CD4-positive, alpha-beta T cell treated with Interleukin-15 for 4 hours (primary cell): ENCODE results near the gene MVB12A.
A peak's percentile ranks its signal among the peaks of the same experiment; 100 is the strongest.

Source experiments
- DNase-seq: peaks from one replicate; pipeline ENCODE4 v3.0.0-alpha.2; 2020; ENCODE audit warnings: low spot score

Gene MVB12A

DNA sequence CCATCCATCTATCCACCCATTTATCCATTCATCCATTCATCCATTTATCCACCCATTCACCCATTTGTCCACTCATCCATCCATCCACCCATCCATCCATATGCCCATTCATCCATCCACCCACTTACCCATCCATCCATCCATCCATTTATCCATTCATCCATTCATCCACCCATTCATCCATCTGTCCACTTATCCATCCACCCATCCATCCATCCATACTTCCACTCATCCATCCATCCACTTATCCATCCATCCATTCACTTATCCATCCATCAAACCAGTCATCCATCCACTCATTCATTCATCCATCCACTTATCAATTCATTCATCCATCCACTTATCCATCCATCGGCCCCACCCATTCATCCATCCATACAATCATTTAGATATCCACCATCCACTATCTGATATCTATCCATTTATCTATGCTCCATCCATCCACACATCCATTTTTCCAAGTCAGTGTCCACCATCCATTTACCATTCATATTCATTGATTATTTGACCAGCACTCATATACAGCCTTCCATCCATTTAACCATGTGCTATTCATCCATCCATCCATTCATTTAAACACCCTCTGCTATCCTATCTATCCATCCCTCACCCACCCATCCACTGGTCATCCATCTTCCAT is 25.8 kb downstream of the MVB12A start:
- no peak for DNase-seq

DNA sequence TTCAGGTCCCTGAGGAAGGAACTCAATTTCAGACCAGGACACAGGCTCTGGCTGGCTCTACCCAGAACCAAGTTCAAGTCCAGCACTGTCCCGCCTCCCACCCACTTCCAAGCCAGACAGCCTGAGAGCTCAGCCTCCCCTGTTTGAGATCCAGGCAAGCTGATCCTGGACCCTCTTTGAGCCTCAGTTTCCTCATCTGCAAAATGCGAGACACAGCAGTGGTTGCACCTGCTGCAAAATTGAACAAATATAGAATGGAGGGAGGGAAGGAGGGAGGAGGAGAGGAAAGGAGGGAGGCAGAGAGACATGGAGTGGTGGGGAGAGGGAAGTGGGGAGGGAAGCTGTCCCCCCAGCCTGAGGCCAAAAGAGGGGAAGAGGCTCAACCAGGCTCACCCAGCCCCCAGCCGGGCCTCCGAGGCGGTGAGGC is 27.9 kb downstream of the MVB12A start:
- no peak for DNase-seq

DNA sequence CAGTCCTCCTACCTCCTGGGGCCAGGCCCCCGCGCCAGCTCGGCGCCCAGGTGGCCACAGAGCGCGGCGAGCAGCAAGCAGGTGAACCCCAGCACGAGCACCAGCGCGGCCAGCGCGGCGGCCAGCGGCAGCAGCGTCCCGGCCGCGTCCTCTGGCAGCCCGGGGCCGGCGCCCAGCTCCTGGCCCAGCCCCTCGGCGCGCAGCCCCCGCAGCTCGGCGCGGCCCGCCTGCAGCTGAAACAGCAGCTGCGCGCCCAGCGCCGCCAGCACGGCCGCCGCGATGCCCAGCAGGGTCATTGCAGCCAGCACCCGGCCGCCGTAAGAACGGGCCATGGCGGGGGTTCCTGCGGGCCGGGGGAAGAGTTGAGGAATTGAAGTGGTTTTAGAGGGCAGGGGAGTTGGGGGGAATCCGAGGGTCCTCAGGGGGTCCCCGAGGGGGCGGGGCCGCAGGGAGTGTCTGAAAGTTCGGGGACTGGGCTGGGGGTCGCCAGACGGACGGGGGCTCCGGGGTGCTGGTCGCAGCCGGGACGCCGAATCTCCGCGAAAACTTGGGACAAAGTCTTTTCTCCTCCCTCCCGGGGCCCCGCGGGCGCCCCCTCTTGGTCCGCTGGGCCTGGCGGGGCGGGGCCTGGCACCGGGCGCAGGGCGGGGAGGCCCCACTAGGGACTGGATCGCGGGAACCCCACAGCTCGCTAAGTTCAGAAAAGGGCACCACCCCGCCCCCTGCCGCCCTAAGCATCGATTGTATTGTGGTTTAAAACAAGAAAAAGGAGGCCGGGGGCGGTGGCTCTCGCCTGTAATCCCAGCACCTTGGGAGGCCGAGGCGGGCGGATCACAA is 28.5 kb downstream of the MVB12A start, which contains the start of gene TMEM221:
TSS of gene TMEM221 (minus strand) at position 538 of the 837 bp plus-strand sequence. CDS start at position 332, 206 bp downstream.
- DNase-seq: peak; percentile 50

DNA sequence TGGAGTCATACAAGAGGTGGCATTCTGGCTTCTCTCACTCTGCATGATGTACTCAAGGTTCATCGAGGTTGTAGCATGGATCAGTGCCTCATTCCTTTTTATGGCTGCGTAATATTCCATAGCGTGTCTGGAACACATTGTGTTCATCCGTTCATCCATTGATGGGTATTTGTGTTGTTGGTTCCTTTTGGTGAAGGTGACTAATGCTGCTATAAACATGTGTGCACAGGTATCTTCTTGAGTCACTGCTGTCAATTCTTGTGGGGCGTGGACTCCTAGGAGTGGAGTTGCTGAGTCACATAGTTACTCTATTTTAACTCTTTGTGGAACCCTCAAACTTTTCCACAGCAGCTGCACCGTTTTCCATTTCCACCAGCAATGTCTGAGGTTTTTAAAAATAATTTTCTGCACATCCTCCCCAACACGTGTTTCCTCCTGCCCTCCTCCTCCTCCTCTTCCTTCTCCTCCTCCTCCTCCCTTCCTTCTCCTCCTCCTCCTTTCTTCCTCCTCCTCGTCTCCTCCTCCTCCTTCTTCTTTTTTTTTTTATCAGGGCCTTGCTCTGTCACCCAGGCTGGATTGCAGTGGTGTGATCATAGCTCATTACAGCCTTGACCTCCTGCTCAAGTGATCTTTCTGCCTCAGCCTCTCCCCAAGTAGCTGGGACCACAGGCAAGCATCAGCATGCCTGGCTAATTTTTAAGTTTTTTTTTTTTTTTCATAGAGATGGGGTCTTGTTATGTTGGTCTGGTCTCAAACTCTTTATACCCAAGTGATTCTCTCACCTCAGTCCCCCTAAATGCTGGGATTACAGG is 30.6 kb downstream of the MVB12A start:
- peak; percentile 47 for DNase-seq

DNA sequence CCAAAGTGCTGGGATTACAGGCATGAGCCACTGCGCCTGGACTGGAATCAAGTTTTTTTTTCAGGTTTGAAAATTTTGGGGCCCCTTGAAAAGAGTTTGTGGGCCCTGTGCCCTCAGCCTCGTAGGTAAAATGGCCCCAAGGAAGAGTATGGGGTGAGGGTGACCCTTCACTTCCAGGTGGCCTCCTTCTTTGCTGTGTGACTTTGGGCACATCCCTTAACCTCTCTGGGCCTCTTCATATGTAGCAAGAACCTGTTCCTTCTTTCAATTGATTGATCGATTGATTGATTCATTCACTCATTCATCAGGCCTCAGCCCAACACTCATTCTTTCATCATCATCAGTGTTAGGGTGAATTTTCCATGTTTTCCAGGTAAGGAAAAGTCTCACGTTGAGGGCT is 32.0 kb downstream of the MVB12A start:
- no peak for DNase-seq

DNA sequence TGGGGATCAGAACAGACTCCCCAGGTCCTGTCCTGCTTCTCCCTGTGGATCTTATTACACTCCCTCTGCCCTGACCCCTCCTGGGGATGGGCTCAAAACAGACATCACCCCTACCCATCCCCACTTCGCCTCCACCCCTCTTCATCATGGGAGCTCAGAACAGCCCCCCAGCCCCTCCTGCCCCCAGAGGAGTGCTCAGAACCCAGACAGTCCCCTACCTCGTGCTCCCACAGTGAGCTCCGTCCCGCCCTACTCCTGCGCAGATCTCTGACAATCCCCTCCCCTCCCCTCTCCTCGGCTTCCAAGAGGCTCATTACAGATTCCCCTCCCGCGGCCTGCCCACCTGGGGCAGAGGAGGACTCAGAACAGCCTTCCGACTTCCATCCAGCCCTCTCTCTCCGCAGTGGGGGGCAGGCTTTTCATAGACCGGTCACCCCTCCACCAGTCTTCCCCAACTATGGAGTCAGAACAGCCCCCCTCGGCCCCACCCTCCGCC is 34.8 kb downstream of the MVB12A start:
- no peak for DNase-seq

DNA sequence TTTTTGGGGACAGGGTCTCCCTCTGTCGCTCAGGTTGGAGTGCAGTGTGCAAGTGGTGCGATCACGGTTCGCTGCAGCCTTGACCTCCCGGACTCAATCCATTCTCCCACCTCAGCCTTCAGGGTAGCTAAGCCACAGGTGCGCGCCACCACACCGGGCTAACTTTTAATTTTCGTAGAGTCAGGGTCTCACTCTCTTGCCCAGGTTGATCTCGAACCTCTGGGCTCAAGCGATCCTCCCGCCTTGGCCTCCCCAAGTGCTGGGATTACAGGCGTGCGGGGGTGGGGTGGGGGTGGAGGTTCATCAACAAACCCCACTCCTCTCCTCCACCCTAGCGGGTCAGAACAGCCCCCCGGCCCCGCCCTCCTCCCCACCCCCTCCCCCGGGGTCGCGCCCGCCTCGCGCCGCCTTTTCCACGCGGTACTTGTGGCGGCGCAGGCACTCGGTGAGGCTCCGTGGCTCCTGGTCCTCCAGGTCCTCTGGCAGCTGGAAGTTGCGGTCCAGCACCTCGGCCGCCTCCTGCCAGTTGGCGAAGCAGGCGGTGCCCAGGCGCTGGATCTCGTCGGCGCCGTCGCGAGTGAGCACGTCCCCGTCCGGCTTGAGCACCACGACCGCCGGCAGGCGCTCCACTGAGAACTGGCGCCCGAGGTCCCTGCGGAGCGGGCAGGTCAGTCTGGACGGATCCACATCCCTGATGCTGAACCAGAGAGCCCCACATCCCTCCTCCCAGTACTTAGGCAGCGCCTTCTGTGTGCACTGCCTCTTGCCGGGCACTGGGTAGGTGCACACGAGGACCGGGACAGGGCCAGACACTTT is 35.7 kb downstream of the MVB12A start:
- DNase-seq: no peak

DNA sequence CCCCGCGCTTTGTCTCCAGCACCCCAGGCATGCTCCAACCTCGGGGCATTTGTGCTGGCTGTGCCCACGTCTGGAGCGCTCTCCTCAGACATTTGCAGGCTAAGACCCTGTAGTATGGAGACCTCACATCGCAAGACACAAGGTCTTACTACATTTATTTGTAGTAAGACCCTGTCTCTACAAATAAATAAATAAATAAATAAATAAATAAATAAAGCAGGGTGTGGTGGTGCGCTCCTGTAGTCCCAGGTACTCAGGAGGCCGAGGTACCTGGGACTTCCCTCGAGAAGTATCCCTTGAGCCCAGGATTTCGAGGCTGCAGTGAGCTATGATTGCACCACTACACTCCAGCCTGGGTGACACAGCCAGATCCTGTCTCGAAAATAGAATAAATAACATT is 36.3 kb downstream of the MVB12A start:
- DNase-seq: no peak

DNA sequence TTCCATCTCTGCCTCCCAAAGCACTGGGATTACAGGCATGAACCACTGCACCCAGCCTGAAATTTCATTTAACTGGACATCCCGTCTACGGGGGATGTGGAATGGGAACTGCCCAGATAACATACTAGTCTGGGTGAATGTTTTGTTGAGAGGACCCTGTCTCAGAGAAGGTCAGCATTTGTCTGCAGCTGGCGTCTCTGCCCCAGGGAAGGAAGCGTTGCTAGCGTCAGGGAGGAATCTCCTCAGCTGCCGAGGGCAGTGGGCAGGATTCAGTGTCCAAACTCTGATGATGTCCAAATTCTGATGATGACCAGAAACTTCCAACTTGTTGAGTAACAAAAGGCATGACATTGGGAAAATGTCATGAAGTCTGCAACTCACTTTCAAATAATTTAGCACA is 37.8 kb downstream of the MVB12A start:
- DNase-seq: no peak

DNA sequence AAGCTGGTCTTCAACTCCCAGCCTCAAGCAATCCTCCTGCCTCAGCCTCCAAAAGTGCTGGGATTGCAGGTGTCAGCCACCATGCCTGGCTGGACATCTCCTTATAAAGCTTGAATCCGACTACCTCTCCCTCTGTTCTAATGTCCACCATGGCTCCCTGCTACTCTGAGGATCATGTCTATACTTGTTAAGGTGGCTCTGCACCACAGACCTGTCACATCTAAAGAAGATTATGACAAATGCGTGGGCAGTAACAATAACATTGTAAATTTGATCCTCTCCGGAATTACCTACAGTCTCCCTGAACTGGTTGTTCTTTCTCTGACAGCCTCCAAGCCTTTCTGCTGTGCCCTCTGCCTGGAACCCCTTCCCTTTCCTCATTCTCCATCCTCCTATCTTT is 39.1 kb downstream of the MVB12A start:
- no peak for DNase-seq

DNA sequence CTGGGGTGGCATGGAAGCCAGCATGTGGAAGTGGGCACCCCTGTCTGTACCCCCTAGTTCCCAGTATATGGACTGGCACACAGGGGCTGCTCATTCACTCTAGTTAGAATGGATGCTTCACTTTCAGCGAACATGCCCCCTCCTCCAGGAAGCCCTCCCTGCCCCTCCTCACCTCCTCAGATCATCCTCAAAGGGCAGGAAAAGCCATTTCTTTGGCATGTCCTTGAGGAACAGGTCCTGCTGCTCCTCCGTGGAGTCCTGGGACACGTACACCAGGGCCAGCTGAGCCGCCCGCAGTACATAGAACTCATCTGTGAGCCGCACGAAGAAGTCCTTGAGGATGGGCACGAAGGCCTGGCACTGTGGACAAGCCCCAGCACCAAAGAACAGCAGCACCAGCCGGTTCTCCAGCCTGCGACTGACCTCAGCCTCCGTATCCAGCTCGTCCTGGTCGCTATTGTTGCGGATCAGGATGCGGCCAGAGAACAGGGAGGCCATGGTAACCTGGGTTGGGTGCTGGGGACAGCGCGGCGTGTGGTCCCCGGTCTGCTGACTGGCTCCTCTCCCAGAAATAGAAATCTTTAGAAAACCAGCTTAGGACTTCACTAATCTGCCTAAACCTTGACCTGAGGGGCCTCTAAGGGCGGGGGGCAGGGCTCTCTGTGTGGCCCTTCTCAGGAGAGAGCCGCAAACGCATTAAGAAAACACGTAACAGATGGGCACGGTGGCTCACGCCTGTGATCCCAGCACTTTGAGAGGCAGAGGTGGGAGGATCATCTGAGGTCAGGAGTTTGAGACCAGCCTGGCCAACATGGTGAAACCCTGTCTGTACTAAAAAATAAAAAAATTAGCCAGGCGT is 40.8 kb downstream of the MVB12A start, which contains the start of gene NXNL1:
TSS of gene NXNL1 (minus strand) at position 555 of the 859 bp plus-strand sequence. CDS start at position 498, 57 bp downstream.
- DNase-seq: no peak

DNA sequence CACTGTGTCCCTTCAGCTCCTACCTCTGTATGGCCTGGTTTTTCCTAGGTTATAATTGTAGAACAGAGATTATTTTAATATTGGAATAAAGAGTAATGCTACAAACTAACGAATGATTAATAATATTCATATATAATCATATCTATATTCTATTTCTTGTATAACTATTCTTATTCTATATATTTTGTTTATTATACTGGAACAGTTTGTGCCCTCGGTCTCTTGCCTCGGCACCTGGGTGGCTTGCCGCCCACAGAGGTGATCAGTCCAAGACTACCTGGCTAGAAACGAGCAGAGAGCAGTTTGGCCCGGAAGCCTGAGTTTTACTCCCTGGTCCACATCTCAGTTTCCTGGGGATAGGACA is 46.6 kb downstream of the MVB12A start:
- DNase-seq: no peak

DNA sequence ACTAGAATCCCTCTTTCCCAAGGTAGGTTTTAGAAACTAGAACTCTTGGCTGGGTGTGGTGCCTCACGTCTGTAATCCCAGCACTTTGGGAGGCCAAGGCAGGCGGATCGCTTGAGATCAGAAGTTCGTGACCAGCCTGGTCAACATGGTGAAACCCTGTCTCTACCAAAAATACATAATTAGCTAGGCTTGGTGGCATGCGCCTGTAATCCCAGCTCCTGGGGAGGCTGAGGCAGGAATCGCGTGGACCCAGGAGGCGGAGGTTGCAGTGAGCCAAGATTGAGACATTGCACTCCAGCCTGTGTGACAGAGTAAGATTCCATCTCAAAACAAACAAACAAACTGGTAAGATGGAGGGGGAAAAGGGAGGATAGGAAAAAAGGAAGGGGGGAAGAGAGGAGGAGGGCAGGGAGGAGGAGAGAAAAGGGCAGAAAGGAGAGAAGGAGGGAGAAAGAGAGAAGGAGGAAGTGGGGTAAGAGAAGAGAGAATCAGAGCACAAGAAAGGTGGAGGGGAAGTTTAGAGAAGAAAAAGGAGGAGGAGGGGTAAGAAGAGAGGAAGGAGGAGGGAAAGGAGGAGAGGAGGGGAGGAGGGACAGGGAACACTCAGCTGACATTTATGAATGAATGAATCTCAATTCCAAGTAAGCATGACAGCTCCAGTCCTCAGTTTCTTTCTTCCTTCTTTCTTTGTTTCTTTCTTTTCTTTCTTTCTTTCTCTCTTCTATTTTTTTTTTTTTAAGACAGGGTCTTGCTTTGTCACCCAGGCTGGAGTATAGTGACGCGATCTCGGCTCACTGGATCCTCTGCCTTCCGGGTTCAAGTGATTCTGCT is 47.8 kb downstream of the MVB12A start:
- no peak for DNase-seq

DNA sequence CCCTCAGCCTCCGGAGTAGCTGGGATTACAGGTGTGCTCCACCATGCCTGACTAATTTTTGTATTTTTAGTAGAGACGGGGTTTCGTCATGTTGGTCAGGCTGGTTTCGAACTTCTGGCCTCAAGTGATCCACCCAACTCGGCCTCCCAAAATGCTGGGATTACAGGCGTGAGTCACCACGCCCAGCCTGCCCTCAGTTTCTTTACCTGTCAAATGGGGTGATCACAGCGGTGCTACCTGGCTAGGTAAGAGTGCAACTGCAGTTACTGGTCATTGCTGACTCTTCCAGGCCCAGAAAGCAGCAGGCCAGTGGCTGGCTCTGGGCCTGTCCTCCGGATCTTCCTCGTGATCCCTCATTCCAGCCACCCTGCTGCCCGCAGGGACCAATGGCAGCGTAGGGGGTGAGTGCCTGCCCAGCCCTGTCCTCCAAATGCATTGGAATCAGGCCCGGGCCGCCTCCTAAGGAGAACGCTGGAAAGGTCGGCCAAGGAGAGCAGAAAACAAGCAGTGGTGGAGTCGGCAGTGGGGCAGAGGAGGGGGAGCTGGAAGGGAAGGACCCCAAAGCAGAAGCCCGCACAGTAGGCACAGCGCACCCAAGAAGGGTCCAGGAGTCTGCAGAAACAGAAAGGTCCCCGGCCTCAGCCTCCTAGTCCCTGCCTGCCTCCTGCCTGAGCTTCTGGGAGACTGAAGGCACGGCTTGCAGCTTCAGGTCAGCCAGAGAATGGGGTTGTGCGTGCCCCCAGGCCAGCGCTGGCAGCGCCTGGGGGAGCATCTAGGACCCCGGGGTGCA is 48.6 kb downstream of the MVB12A start:
- DNase-seq: no peak

DNA sequence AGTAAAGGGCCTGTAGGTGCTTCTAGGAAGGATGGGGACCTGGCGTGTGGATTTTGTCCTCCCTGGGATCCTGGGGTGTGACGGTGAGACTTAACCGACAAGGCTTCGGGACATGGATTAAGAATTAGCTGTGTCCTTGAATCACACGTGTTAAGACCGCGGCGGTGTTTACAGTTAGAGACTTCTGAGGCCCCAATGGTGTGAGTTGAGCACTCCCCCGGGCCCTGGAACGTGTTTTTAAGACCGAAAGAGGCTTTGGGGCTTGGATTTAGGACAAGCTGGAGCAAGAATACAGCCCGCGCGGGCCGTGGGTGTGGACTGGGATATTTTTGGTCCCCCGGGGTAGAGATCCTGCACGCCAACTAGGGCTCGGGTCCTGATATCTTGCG is 49.2 kb downstream of the MVB12A start:
- DNase-seq: no peak

DNA sequence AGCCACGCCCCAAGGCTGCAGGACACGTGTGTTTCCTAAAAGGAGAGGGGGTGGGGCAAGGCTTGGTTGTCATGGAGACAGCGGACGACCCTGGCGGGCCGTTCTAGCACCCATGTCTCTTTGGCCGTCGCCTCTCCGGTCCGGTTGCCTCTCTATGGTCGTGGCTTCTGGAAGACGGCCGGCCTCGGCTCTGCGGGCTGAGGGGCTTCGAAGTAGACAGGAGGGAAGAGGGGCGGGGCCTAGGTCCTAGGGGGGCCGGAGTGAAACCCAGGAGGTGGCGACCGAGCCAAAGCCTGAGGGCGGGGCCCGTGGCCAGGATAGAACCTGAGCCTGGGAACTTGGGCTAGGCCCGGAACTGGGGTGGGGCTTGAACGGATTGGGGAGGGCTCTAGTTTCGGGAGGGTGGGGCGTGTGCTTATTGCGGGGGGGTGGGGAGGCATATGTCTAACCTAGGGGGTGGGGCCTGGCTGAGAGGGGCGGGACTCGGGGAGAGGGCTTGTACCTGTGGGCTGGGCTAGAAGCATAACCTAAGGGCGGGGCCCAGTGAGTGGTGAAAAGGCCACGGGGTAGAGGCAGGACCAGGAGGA is 49.7 kb downstream of the MVB12A start:
- DNase-seq: peak; percentile 95

DNA sequence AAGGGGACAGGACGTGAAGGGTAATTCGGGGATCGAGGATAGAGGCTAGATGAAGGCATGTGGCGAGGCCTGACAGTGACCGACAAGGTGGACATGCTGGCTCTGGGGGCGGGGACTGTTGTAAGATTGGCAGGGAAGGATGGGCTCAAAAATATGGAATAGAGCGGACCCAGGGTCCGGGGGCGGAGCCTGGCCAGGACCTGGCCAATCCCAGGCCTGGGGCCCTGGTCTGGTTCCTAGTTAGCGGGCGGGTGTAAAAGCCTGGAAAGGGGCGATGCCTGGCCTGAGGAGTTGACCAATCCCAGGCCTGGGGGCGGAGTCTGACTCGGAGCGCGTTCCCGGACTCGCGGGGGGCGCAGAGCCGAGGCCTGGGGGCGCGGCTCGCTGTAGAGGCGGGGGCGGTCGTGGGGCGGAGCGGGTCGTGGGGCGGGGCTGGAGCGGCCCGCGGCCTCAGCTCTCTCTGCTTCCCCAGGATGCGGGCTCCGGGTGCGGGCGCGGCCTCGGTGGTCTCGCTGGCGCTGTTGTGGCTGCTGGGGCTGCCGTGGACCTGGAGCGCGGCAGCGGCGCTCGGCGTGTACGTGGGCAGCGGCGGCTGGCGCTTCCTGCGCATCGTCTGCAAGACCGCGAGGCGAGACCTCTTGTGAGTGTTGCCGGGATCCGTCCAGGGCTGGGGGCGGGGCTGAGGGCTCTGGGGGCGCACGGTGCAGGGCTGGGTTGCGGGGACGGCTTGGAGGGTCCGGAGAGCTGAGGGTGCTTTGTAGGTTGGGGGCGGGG is 50.4 kb downstream of the MVB12A start, which contains the start of gene SLC27A1:
TSS of gene SLC27A1 (plus strand) at position 457 of the 774 bp plus-strand sequence. CDS start at position 474, 17 bp downstream.
- peak; percentile 92 for DNase-seq
